GM19455 (cell line): ENCODE measurements around the gene PIH1D2.
"Not testable (repeated sequence)": the region's sequence is repeated elsewhere in the genome, so short reads cannot be mapped to it uniquely, and the experiment has no call there.

Experiments
- ATAC-seq: cut with Tn5 transposase; IDR thresholded peaks from one replicate; pipeline ENCODE4 v1.9.1; 2021; ENCODE audit not compliant: unreplicated experiment

The PIH1D2 gene

DNA sequence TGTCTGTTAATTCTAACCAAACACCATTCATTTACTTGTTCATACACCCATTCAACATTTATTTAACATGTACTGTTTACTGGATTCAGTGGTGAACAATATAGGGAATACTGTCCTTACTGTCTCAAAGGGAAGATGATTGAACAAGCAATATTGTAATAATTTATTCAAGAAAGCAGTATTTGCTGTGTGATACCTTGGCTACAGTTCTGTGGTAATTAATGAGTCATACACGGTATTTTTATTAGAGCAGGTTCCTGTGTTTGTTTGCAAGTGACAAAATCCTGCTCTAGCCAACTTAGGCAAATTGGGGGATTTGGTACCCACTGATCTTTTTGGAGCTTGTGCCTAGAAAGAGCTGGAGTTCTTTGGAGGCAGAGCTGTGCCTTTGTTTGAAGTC is 15.7 kb downstream of the PIH1D2 start:
- no peak for ATAC-seq

DNA sequence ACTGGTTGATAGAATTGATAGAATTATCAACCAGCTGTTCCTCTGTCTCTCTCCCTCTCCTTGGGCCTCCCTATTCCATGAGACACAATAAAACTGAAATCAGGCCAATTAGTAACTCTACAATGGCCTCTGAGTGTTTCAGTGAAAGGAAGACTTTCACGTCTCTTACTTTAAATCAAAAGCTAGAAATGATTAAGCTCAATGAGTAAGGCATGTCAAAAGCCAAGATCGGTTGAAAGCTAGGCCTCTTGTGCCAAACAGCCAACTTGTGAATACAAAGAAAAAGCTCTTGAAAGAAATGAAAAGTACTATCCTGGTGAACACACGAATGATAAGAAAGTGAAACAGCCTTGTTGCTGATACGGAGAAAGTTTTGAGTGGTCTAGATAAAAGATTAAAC is 16.6 kb downstream of the PIH1D2 start:
- no peak for ATAC-seq

DNA sequence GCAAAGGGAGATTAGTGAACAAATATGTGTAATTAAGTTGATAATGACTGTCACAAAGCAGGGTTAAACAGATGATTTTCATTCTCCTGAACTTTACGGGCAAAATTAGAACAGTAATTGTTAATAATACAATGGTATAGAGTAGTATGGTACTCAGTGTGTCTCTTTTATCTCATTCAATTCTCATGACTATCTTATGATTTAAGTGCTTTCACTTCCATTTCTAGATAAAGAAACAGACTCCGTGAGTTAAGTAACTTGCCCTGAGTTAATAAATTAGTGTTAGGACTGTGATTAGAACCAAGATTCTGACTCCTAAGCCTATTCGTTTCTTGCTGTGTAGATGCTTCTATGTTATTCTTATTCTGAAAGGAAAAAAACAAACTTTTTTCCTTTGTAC is 22.0 kb downstream of the PIH1D2 start:
- no peak for ATAC-seq

DNA sequence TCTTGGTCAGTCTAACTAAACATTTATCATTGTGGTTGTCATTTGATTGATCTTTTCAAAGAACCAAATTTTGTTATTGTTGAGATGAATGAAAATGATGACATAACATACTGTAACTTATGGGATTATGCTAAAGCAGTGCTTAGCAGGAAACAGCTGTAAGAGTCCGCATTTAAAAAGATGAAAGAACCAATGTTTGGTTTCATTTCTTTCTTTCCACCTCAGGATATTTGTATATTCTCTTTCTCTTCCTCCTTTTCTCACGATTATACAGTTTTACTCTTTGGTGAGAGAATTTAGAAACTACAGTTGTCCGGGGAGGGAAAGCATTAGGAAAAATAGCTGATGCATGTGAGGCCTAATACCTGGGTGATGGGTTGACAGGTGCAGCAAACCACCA is 23.1 kb downstream of the PIH1D2 start:
- ATAC-seq = peak; percentile 90

DNA sequence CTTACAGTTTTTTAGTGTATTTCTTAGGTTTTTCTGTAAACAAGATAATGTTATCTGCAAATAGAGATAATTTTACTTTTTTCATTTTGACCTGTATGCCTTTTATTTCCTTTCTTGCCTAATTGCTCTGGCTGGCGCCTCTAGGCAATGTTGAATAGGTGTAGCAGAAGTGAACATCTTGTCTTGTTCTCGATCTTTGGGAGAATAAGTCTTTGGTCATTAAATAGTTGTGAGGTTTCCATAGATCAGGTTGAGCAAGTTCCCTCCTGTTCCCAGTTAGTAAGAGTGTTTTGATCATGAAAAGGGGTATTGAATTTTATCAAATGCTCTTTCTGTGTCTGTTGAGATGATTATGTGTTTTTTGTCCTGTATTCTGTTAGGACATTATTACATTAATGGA is 24.0 kb downstream of the PIH1D2 start:
- no peak for ATAC-seq

DNA sequence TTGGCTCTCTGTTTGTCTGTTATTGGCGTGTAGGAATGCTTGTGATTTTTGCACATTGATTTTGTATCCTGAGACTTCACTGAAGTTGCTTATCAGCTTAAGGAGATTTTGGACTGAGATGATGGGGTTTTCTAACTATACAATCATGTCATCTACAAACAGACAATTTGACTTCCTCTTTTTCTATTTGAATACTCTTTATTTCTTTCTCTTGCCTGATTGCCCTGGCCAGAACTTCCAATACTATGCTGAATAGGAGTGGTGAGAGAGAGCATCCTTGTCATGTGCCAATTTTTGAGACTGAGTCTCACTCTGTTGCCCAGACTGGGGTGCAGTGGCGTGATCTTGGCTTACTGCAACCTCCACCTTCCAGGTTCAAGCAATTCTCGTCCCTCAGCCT is 25.6 kb downstream of the PIH1D2 start:
- ATAC-seq = not testable (repeated sequence)

DNA sequence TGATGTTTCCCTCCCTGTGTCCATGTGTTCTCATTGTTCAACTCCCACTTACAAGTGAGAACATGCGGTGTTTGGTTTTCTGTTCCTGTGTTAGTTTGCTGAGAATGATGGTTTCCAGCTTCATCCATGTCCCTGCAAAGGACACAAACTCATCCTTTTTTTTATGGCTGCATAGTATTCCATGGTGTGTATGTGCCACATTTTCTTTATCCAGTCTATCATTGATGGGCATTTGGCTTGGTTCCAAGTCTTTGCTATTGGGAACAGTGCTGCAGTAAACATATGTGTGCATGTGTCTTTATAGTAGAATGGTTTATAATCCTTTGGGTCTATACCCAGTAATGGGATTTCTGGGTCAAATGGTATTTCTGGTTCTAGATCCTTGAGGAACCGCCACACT is 27.2 kb downstream of the PIH1D2 start:
- not testable (repeated sequence) for ATAC-seq

DNA sequence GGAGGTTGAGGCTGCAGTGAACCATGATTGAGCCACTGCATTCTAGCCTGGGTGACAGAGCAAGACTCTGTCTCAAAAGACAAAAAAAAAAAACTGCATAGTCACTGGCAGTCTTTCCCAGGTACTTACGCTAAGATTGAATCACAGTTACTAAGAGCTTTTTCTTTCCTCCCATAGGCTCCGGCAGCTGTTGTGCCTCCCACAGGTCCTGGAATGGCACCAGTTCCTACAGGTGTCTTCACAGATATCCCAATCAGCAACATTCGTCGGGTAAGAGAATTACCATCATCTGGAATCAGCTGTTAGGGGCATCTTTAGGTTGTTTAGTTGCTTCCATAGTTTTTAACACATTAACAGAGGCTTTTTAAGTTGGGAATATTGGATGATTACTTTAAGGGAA is 28.9 kb downstream of the PIH1D2 start:
- ATAC-seq = no peak

DNA sequence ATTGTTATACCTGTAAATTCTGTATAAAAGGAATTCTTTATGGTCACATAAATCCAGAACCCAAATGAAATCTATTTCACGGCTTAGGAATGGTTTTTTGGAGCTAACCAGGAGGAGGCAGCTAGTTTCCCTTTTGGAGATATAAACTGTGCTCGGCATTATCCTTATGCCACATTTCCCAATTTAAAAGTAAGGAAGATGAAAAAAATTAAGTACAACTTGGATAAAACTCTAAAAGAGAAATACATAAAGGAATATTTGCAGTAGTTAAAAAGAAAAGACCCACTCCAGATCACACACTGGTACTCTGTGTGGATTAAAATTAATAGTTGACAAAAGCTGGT is 30.9 kb downstream of the PIH1D2 start:
- no peak for ATAC-seq

DNA sequence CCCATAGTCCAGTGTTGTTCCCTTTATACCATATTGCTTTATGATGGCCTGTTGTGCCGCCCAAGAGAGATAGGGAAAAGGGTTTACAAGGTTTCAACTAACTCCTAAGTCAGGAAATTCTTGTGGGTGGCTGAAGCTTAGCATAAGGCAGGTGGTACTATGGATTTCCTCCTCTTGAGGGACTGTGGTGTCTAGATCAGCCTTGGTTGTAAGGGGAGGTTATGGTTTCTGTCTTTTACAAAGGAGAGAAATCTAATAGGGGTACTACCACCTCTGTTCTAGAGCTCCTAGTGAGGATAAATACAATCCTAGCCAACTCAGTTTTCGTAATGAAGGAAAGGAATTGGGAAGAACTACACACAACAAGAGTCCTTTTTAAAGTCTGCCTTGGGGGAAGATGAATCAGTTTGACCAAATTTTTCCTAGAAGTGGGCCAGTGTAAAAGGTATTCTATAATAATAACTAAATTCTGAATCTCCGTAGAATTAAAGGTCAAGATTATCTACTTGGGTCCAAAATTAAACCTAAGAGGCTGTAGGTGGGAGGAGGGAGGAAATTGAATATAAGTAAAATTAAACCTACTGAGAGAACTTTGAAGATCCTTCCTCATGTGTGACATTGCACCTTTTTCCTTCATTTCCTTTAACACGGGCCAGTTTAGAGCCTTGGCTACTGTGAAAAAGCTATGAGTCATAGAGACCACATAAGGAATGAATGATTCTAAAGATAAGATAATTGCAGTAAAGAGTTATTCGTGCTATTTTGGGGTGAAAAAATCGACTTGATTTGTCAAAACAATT is 31.5 kb downstream of the PIH1D2 start:
- no peak for ATAC-seq

DNA sequence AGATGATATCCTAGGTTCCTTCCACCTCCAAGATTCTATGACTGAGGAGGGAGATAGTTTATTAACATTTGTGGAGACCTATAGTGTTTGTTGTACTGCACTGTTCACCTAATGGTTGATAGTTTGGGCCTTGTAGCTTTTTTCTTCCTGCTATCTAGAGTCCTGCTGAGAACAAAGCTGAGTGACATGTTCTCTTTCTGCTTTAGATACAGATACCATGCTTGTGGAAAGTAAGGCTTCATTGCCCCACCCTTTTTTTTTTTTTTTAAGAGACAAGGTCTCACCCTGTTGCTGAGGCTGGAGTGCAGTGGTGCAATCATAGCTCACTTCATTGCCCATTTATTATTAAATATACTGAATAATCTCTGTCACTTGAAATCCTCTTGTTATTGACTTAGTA is 36.3 kb downstream of the PIH1D2 start:
- ATAC-seq = no peak

DNA sequence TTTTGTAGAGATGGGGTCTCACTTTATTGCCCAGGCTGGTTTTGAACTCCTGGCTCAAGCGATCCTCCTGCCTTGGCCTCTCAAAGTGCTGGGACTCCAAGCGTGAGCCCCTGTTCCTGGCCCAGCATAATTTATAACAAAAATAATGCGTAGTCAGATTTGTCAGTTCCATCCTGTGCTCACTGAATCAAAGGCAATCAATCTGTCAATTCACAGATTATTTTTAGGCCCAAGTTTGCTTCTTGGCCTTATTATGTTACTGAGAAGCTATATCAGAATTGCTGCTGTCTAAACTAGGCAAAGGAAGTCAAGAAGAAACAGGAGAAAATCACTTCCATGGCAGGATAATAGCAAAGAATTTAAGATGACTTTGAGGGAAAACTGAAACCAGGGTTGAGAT is 39.9 kb downstream of the PIH1D2 start:
- no peak for ATAC-seq

DNA sequence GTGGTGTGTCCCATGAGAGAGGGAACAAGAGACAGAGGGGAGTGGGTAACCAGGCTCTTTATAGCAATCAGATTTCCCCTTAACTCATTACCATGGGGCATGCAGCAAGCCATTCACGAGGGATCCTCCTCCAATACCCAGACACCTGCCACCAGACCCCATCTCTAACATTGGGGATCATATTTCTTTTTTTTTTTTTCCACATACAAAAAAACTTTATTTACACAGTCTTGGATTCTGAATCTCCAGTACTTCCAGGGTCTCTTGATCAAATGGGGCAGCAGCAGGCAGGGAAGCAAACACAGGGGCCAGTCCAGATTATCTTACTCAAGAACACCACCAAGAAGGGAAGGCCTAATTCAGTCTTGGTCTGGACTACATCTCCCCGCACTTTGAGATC is 44.4 kb downstream of the PIH1D2 start:
- ATAC-seq = no peak

DNA sequence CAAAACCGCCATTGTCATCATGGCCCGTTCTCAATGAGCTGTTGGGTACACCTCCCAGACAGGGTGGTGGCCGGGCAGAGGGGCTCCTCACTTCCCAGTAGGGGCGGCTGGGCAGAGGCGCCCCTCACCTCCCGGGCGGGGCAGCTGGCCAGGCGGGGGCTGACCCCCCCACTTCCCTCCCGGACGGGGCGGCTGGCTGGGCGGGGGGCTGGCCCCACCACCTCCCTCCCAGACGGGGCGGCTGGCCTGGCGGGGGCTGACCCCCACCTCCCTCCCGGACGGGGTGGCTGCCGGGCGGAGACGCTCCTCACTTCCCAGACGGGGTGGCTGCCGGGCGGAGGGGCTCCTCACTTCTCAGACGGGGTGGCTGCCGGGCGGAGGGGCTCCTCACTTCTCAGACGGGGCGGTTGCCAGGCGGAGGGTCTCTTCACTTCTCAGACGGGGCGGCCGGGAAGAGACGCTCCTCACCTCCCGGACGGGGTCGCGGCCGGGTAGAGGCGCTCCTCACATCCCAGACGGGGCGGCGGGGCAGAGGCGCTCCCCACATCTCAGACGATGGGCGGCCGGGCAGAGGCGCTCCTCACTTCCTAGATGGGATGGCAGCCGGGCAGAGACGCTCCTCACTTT is 46.9 kb downstream of the PIH1D2 start:
- ATAC-seq = not testable (repeated sequence)

DNA sequence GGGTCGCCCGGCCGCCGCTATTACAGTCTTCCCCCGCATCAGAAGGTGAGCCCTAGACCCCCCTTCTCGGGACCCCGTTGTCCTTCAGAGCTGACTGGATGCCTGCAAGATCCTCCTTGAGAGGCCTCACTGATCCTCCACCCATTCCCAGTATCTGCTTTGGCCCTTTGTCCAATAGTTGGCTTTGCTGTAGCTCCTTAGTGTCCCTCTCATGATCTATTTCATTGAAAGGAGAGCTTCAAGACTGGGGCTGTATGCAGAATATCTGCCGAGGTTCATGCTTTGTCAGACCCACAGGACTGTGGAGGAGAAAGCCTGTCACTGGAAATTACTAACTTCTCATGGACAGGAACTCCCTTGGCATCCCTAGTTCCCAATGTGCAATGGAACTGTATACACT is 48.1 kb downstream of the PIH1D2 start:
- no peak for ATAC-seq

DNA sequence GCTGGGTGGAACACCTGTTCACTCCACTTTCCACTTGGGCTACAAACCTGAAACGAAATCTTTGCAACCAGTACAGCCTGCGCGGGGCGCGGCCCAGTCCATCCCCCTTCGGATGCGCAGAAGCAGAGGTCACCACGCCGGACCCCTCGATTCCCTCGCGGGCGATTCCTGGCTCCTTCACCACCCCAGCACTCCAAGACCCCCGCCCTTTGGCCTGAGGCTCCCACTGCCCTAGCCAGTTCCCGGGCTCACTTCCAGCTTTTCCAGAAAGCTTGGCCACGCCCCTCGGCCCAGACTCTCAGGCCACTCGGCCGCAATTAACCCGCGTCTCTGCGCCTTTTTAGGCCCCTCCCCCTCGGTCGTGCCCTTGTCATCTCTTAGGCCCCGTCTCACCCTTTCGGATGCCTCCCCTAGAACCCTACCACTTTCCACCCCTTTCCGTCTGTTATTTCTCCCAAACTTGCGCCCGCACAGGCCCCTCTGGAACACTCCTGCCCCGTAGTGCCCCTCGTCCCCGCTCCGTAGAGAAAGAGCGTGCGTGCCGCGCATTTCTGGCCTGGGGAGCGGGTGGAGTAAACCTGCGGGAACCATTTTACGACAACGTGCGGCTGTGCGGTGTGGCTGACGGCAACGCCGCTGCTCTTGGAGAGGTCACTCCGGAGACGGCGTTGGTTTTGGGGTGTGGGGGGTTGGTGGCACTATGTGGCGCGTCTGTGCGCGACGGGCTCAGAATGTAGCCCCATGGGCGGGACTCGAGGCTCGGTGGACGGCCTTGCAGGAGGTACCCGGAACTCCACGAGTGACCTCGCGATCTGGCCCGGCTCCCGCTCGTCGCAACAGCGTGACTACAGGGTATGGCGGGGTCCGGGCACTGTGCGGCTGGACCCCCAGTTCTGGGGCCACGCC is 48.8 kb downstream of the PIH1D2 start, which contains the start of gene DLAT:
Gene DLAT, plus strand, starts transcription at position 636 of the 906 bp plus-strand sequence. Its CDS starts 65 bp downstream, at position 701.
- ATAC-seq = peak; percentile 85

DNA sequence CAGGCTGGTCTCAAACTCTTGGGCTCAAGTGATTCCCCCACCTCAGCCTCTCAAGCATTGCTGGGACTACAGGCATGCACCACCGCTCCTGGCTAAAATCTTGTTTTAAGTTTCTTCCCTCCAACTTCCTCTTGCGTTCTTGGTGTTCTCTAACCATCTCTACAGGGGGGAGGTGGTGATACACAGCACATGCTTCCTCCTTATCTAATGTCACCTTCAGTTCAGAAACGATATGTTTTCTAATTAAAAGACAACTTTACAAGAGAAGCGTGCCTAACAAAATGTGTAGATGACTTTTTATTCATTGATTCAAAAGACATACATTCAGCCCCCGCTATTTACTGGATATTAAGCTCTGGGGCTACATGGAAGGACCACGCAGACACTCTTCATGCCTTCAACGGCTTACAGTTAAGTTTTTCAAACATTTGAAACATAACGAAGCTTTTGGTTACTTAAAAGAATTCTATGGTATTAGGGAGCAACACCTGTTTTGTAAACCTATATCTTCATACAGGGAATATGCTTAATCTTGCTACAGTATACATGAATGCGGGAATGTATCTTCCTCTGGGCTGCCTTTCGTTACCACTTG is 49.5 kb downstream of the PIH1D2 start:
- ATAC-seq = peak; percentile 27

DNA sequence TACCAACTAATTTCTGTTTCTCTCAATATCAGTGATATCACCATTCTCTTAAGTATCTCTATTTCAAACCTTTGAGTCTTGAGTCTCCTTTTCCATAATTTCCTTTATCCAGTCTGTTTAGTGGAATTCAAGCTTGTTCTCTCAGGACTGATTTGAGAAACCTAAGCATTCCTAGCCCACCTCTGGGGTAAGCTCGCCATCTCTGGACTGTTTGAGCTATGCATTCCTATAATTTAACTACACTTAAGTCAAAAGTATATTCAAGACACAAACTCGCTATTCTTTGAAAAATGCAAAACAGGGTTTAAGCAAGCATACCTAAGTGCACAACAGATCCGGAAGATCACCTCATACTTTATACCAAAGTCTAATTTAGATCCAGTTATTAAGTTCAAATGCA is 50.7 kb downstream of the PIH1D2 start:
- no peak for ATAC-seq

DNA sequence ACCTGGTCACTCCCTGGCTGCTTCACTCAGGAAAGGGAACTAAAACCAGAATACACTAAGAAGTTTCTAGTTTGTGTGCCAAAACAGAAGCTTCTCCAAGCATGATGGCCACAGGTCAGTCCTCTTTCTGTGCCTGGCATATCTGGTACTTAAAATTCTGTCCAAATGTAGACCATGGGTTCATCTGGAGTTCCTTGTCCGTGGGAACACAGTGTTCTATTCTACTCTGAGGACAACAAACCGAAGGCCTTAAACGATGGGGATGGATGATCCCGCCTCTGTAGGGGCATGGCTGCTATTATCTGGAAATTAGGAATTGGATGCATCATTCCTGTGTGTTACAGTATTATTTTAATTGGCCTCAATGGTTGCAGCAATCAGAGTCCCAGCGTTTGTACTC is 54.8 kb downstream of the PIH1D2 start:
- ATAC-seq = no peak
